Measurements from ENCODE around the gene SULT4A1. TPM values are rescaled to one million over a fixed set of nuclear protein-coding genes. Genes with fewer than 3 reads are reported as not detected.

The SULT4A1 gene
- polyA plus RNA-seq, 1 of the 3 experiments (the other 2 are of a cell fraction) = 3.9 TPM

DNA sequence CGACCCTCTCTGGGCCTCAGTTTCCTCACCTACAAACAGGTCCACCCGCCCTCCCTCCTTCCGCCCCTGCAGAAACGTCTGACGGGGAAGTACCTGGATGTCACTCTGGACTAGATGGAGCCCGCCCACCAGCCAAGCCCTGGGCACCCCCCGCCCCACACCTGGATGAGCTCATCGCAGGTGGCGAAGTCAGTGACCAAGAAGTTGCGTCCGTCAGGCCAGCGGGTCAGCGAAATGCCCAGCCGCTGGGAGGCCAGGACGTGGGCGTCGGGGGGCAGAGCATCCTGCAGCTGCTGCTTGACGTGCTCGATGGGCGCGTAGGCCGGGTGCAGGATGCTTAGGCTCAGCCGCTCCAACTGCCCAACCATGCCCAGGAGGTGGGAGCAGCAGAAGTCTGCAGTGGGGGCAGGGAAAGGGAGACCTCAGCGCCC is 28.6 kb upstream of the SULT4A1 start:
- no peaks in the 10 kb centered on the region; the same call in 1 of the 2 replicates for H3K27me3 ChIP-seq (ENCODE audit: insufficient read depth)
- ChIA-PET POLR2A (no interaction called here), CTCF (no interaction called here)
- no peaks in the 10 kb centered on the region for H3K36me3 ChIP-seq (replicated peaks in 1 of 2; ENCODE audit: control insufficient read depth in 1 of 2, insufficient read depth in 2 of 2, low read length in 1 of 2)
- no peak overlapping the region for H3K27ac ChIP-seq (ENCODE audit: low read depth in 2 of 2, low read length in 1 of 2)
- H3K9me3 ChIP-seq = no peaks in the 10 kb centered on the region
- no peak for DNase-seq
- H2AFZ ChIP-seq (ENCODE audit: low read depth) = no peak overlapping the region
- no peak for TF ChIP-seq CTCF (IDR thresholded peaks at IDR 0.05)
- no peak for TF ChIP-seq YY1 (IDR thresholded peaks at IDR 0.05; ENCODE audit: low read depth)
- TF ChIP-seq SIN3A (IDR thresholded peaks at IDR 0.05; ENCODE audit: borderline replicate concordance, low read depth, low read length) = no peak
- TF ChIP-seq, protein P1, sequence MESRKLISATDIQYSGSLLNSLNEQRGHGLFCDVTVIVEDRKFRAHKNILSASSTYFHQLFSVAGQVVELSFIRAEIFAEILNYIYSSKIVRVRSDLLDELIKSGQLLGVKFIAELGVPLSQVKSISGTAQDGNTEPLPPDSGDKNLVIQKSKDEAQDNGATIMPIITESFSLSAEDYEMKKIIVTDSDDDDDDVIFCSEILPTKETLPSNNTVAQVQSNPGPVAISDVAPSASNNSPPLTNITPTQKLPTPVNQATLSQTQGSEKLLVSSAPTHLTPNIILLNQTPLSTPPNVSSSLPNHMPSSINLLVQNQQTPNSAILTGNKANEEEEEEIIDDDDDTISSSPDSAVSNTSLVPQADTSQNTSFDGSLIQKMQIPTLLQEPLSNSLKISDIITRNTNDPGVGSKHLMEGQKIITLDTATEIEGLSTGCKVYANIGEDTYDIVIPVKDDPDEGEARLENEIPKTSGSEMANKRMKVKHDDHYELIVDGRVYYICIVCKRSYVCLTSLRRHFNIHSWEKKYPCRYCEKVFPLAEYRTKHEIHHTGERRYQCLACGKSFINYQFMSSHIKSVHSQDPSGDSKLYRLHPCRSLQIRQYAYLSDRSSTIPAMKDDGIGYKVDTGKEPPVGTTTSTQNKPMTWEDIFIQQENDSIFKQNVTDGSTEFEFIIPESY (IDR thresholded peaks at IDR 0.05; ENCODE audit: borderline replicate concordance, low read depth) = no peak
- no peak for TF ChIP-seq EP300 (IDR thresholded peaks at IDR 0.05; ENCODE audit: borderline replicate concordance in 1 of 2, low read depth in 1 of 2, low read length in 1 of 2)
- H3K4me2 ChIP-seq = no peak overlapping the region
- H4K20me1 ChIP-seq (ENCODE audit: insufficient read depth) = no peaks in the 10 kb centered on the region
- H3F3A ChIP-seq (replicated peaks; ENCODE audit: insufficient read depth) = no peaks in the 10 kb centered on the region
- no CpG with 5 or more reads among the region's 24 CpGs for WGBS (ENCODE audit: low lambda C conversion rate)
- no peaks in the 10 kb centered on the region; a peak in 1 of 4 replicates for H3K4me1 ChIP-seq (ENCODE audit: control insufficient read depth in 1 of 2, insufficient read depth in 2 of 2, low read depth in 1 of 2, low read length in 1 of 2)
- H3K79me2 ChIP-seq (ENCODE audit: insufficient read depth) = no peaks in the 10 kb centered on the region
- H3K9me2 ChIP-seq = no peaks in the 10 kb centered on the region
- H3K9ac ChIP-seq = no peak overlapping the region
- no peak overlapping the region for H3K4me3 ChIP-seq (ENCODE audit: low read depth in 2 of 2, low read length in 1 of 2)

GRCh38 chr22:43889860-43890253 is 27.5 kb upstream of the SULT4A1 start:
- H2AFZ ChIP-seq (ENCODE audit: low read depth) = no peak overlapping the region
- POLR2A ChIA-PET = no interaction called here

More at GRCh38 chr22:43889860-43890253, 27.5 kb upstream of the SULT4A1 start:
- H3K9me2 ChIP-seq = no peaks in the 10 kb centered on the region
- no peaks in the 10 kb centered on the region for H3K36me3 ChIP-seq (replicated peaks in 1 of 2; ENCODE audit: control insufficient read depth in 1 of 2, insufficient read depth in 2 of 2, low read length in 1 of 2)
- DNase-seq = peak; percentile 23
- no peaks in the 10 kb centered on the region for H4K20me1 ChIP-seq (ENCODE audit: insufficient read depth)
- H3K4me3 ChIP-seq (ENCODE audit: low read depth in 2 of 2, low read length in 1 of 2) = no peak overlapping the region
- 27% methylated on average over 2 of the region's 4 CpGs for WGBS (ENCODE audit: low lambda C conversion rate)
- H3K79me2 ChIP-seq (ENCODE audit: insufficient read depth) = no peaks in the 10 kb centered on the region
- H3K4me2 ChIP-seq = no peak overlapping the region
- H3K27me3 ChIP-seq (ENCODE audit: insufficient read depth) = no peaks in the 10 kb centered on the region; the same call in 1 of the 2 replicates
- no peak overlapping the region for H3K9ac ChIP-seq
- no peaks in the 10 kb centered on the region for H3F3A ChIP-seq (replicated peaks; ENCODE audit: insufficient read depth)
- no peak overlapping the region for H3K27ac ChIP-seq (ENCODE audit: low read depth in 2 of 2, low read length in 1 of 2)
- H3K9me3 ChIP-seq = no peaks in the 10 kb centered on the region
- H3K4me1 ChIP-seq (ENCODE audit: control insufficient read depth in 1 of 2, insufficient read depth in 2 of 2, low read depth in 1 of 2, low read length in 1 of 2) = no peaks in the 10 kb centered on the region; a peak in 1 of 4 replicates
- CTCF ChIA-PET = interaction anchor here (0.6 to 1.4 kb wide), 4 partner anchors 49 to 270 kb away, joined by 3 to 5 read pairs (median 4); no protein-coding TSS in a partner anchor
- TF ChIP-seq RXRA (IDR thresholded peaks at IDR 0.05; ENCODE audit: borderline replicate concordance, low read depth) = no peak
- TF ChIP-seq CTCF (IDR thresholded peaks at IDR 0.05) = peak; percentile 25
- no peak for TF ChIP-seq FOSL2 (IDR thresholded peaks at IDR 0.05; ENCODE audit: borderline replicate concordance, low read depth)
- peak; percentile 13; the same call in 1 of the 2 replicates for TF ChIP-seq RAD21 (IDR thresholded peaks at IDR 0.05; ENCODE audit: low read length)
- 0 out of 2 replicates have a peak, but pooled peaks have one; percentile 10 for TF ChIP-seq SMC3 (IDR thresholded peaks at IDR 0.05; ENCODE audit: low read depth, low read length)
- TF ChIP-seq TEAD4 (IDR thresholded peaks at IDR 0.05; ENCODE audit: borderline replicate concordance, insufficient read depth) = no peak
- no peak for TF ChIP-seq MEF2A (IDR thresholded peaks at IDR 0.05; ENCODE audit: borderline replicate concordance, low read depth)
- no peak for TF ChIP-seq MXI1 (IDR thresholded peaks at IDR 0.05; ENCODE audit: low read depth, low read length)
- TF ChIP-seq USF2 (IDR thresholded peaks at IDR 0.05; ENCODE audit: borderline replicate concordance, low read depth, low read length) = no peak

Measured in SK-N-SH (cell line).